Mammary epithelial cell (primary cell): ENCODE measurements around the gene MYO1F.

ENCODE experiments used
- CTCF ChIP-seq, 2 donors: IDR thresholded peaks in 1 of 2; conservative IDR thresholded peaks in 1 of 2; 2 replicates each; pipeline ENCODE4 v1.5.1; 2011 to 2012; ENCODE audit warnings: inconsistent platforms in 2 of 2, low read length in 2 of 2, mild to moderate bottlenecking in 2 of 2, control low read depth in 1 of 2, low read depth in 1 of 2; ENCODE audit not compliant: insufficient read depth in 1 of 2; ENCODE audit errors: extremely low read depth in 1 of 2
- EZH2 ChIP-seq: IDR thresholded peaks from 2 replicates; pipeline ENCODE4 v1.6.1; 2012; ENCODE audit warnings: low read length, inconsistent platforms, borderline replicate concordance

DNA sequence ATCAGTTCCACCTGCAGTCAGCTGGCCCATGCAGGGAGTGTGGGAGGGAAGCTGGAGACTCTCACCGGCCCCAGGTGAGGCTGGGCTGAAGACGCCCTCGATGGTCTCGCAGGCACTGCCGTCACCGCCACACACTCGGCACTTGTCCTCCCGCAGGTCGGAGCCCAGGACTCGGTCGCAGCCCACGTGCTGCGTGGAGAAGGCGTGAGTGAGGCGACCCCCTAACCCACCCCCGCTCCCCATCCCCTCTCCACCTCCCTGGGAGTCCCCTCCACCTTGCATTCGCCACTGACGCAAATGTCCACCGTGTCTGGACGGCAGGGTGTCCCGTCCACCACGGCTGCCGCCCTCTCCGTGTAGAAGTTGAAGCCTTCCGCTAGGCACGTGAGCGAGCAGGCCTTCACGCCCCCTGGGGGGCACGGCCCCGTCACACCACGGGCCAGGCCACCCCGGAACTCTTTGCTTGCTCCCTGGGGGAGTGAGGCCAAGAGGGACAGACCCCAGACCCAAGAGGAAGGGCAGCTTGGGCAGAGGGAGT, 12.0 kb upstream of the MYO1F start:
- TF ChIP-seq CTCF (conservative IDR thresholded peaks at IDR 0.05 in 1 of 2, IDR thresholded peaks at IDR 0.05 in 1 of 2; ENCODE audit: extremely low read depth in 1 of 2, insufficient read depth in 1 of 2, low read depth in 1 of 2, low read length in 2 of 2) = no peak
- TF ChIP-seq EZH2 = no peak
